C4-2B (cell line): ENCODE results near the gene CYP1A2.

Source experiments
- ZFX ChIP-seq: fragments of 450-650 bp; IDR thresholded peaks from 2 replicates; pipeline ENCODE4 v1.6.1; 2017
- TF ChIP-seq, protein P1 (sequence below): fragments of 450-650 bp; conservative IDR thresholded peaks from 2 replicates; pipeline ENCODE4 v1.5.1; 2017; ENCODE audit warnings: mild to moderate bottlenecking

DNA sequence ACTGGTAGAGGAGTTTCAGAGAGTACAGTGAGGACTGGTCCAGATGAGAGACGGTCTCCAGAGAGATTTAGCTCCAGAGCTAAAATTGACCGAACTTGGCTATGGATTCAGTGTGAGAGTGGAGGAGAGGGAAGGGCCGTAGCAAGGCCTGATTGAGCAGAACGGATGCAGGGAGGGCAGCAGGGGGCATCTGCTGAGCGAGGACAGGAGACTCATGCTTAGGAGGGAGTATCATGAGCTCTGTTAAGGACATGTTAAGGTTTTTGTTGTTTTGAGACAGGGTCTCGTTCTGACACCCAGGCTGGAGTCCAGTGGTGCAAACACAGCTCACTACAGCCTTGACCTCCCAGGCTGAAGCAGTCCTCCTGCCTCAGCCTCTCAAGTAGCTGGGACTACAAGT is 56.3 kb downstream of the CYP1A2 start:
- TF ChIP-seq, protein P1, sequence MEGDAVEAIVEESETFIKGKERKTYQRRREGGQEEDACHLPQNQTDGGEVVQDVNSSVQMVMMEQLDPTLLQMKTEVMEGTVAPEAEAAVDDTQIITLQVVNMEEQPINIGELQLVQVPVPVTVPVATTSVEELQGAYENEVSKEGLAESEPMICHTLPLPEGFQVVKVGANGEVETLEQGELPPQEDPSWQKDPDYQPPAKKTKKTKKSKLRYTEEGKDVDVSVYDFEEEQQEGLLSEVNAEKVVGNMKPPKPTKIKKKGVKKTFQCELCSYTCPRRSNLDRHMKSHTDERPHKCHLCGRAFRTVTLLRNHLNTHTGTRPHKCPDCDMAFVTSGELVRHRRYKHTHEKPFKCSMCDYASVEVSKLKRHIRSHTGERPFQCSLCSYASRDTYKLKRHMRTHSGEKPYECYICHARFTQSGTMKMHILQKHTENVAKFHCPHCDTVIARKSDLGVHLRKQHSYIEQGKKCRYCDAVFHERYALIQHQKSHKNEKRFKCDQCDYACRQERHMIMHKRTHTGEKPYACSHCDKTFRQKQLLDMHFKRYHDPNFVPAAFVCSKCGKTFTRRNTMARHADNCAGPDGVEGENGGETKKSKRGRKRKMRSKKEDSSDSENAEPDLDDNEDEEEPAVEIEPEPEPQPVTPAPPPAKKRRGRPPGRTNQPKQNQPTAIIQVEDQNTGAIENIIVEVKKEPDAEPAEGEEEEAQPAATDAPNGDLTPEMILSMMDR: no peak
- no peak for TF ChIP-seq ZFX
